Stimulated activated naive CD8-positive, alpha-beta T cell treated with anti-CD3 and anti-CD28 coated beads, Interleukin-15, amount 100 ng/mL, for 72 hours (primary cell): ENCODE measurements around the gene GZF1.
A peak's percentile ranks its signal among the peaks of the same experiment; 100 is the strongest.

Experiments
- ATAC-seq: fragments of 150-1000 bp; cut with Tn5 transposase; 2 replicates; pipeline ENCODE4 v1.10.0; 2021; ENCODE audit warnings: mild to moderate bottlenecking, moderate library complexity
- DNase-seq, 2 donors: peaks; one replicate each; pipeline ENCODE4 v3.0.0; 2021 to 2022
- H3K27ac Mint-ChIP-seq, 2 donors: one replicate each; pipeline ENCODE4 v1.8.0; 2022; ENCODE audit warnings: mild to moderate bottlenecking in 2 of 2, mixed read lengths in 2 of 2, moderate library complexity in 2 of 2
- H3K27me3 Mint-ChIP-seq: one replicate; pipeline ENCODE4 v1.8.0; 2022; ENCODE audit warnings: mixed read lengths
- H3K4me1 Mint-ChIP-seq: one replicate; pipeline ENCODE4 v1.8.0; 2022; ENCODE audit warnings: mild to moderate bottlenecking, mixed read lengths
- H3K4me3 Mint-ChIP-seq, 2 donors: one replicate each; pipeline ENCODE4 v1.8.0; 2022; ENCODE audit warnings: mild to moderate bottlenecking in 2 of 2, mixed read lengths in 2 of 2, moderate library complexity in 1 of 2
- H3K9me3 Mint-ChIP-seq, 2 donors: one replicate each; pipeline ENCODE4 v1.8.0; 2022; ENCODE audit warnings: mixed read lengths in 2 of 2

Gene GZF1

GRCh38 chr20:23403751-23404150 lies 41.8 kb downstream of the GZF1 start:
- H3K4me3 Mint-ChIP-seq: no peak overlapping the region
- no peaks in the 10 kb centered on the region for H3K9me3 Mint-ChIP-seq
- H3K4me1 Mint-ChIP-seq: peaks cover 55% of the 10 kb centered on the region
- no peak overlapping the region for H3K27ac Mint-ChIP-seq
- no peaks in the 10 kb centered on the region for H3K27me3 Mint-ChIP-seq
- ATAC-seq (no peak), DNase-seq (no peak)

- no peak overlapping the region for H3K27ac Mint-ChIP-seq
- peaks cover 53% of the 10 kb centered on the region for H3K4me1 Mint-ChIP-seq
- DNase-seq (no peak), ATAC-seq (no peak)
- no peak overlapping the region for H3K4me3 Mint-ChIP-seq
- H3K9me3 Mint-ChIP-seq: no peaks in the 10 kb centered on the region
- no peaks in the 10 kb centered on the region for H3K27me3 Mint-ChIP-seq
Measured at GRCh38 chr20:23404196-23404595, 42.2 kb downstream of the GZF1 start.

GRCh38 chr20:23406880-23407279 lies 44.9 kb downstream of the GZF1 start:
- DNase-seq: no peak
- no peaks in the 10 kb centered on the region for H3K9me3 Mint-ChIP-seq
- H3K27me3 Mint-ChIP-seq: no peaks in the 10 kb centered on the region
- peaks cover 55% of the 10 kb centered on the region for H3K4me1 Mint-ChIP-seq
- no peak overlapping the region for H3K4me3 Mint-ChIP-seq
- ATAC-seq: no peak
- no peak overlapping the region for H3K27ac Mint-ChIP-seq

- peaks cover 65% of the 10 kb centered on the region for H3K4me1 Mint-ChIP-seq
- H3K27me3 Mint-ChIP-seq: no peaks in the 10 kb centered on the region
- H3K9me3 Mint-ChIP-seq: no peaks in the 10 kb centered on the region
- ATAC-seq (peak; percentile 99), DNase-seq (peak; percentile 23 to 41)
- H3K4me3 Mint-ChIP-seq: peak overlapping the region; percentile 46 to 55
- H3K27ac Mint-ChIP-seq: peak overlapping the region in 1 of 2 donors; percentile 42
Measured at GRCh38 chr20:23407781-23408464, 45.9 kb downstream of the GZF1 start.

- DNase-seq (no peak), ATAC-seq (no peak)
- H3K27ac Mint-ChIP-seq: no peak overlapping the region
- no peak overlapping the region for H3K4me3 Mint-ChIP-seq
- peaks cover 75% of the 10 kb centered on the region for H3K4me1 Mint-ChIP-seq
- H3K27me3 Mint-ChIP-seq: no peaks in the 10 kb centered on the region
- H3K9me3 Mint-ChIP-seq: no peaks in the 10 kb centered on the region
Measured at GRCh38 chr20:23408957-23409356, 47.0 kb downstream of the GZF1 start.

- no peaks in the 10 kb centered on the region for H3K9me3 Mint-ChIP-seq
- H3K4me3 Mint-ChIP-seq: no peak overlapping the region
- DNase-seq (no peak), ATAC-seq (no peak)
- peak overlapping the region in 1 of 2 donors; percentile 92 for H3K27ac Mint-ChIP-seq
- H3K27me3 Mint-ChIP-seq: no peaks in the 10 kb centered on the region
- H3K4me1 Mint-ChIP-seq: peaks cover 75% of the 10 kb centered on the region
Measured at GRCh38 chr20:23409800-23410199, 47.8 kb downstream of the GZF1 start.

GRCh38 chr20:23410916-23411695 lies 49.1 kb downstream of the GZF1 start:
- ATAC-seq: no peak
- H3K27ac Mint-ChIP-seq: no peak overlapping the region

GRCh38 chr20:23412026-23412425 lies 50.0 kb downstream of the GZF1 start:
- DNase-seq: no peak

More at GRCh38 chr20:23410916-23411695, 49.1 kb downstream of the GZF1 start:
- Mint-ChIP-seq H3K9me3 (no peaks in the 10 kb centered on the region), H3K27me3 (no peaks in the 10 kb centered on the region), H3K4me1 (peaks cover 80% of the 10 kb centered on the region), H3K4me3 (no peak overlapping the region)
- no peak for DNase-seq

GRCh38 chr20:23413862-23414422 lies 52.0 kb downstream of the GZF1 start:
- Mint-ChIP-seq H3K27me3 (no peaks in the 10 kb centered on the region), H3K4me1 (peaks cover 76% of the 10 kb centered on the region), H3K4me3 (no peak overlapping the region), H3K27ac (no peak overlapping the region), H3K9me3 (no peaks in the 10 kb centered on the region)
- ATAC-seq (no peak), DNase-seq (no peak)

More at GRCh38 chr20:23412026-23412425, 50.0 kb downstream of the GZF1 start:
- ATAC-seq: no peak
- H3K27ac Mint-ChIP-seq: peak overlapping the region in 1 of 2 donors; percentile 65
- peaks cover 80% of the 10 kb centered on the region for H3K4me1 Mint-ChIP-seq
- H3K9me3 Mint-ChIP-seq: no peaks in the 10 kb centered on the region
- H3K27me3 Mint-ChIP-seq: no peaks in the 10 kb centered on the region
- H3K4me3 Mint-ChIP-seq: no peak overlapping the region

GRCh38 chr20:23414526-23415188 lies 52.7 kb downstream of the GZF1 start:
- Mint-ChIP-seq H3K27me3 (no peaks in the 10 kb centered on the region), H3K4me1 (peaks cover 77% of the 10 kb centered on the region), H3K9me3 (no peaks in the 10 kb centered on the region), H3K27ac (peak overlapping the region in 1 of 2 donors; percentile 34), H3K4me3 (no peak overlapping the region)
- ATAC-seq (no peak), DNase-seq (no peak)

- peak overlapping the region in 1 of 2 donors; percentile 37 for H3K27ac Mint-ChIP-seq
- H3K27me3 Mint-ChIP-seq: no peaks in the 10 kb centered on the region
- H3K4me1 Mint-ChIP-seq: peaks cover 72% of the 10 kb centered on the region
- no peak for ATAC-seq
- H3K9me3 Mint-ChIP-seq: no peaks in the 10 kb centered on the region
- H3K4me3 Mint-ChIP-seq: no peak overlapping the region
- no peak for DNase-seq
Measured at GRCh38 chr20:23415555-23415954, 53.6 kb downstream of the GZF1 start.

GRCh38 chr20:23415959-23416583 lies 54.1 kb downstream of the GZF1 start:
- no peaks in the 10 kb centered on the region for H3K27me3 Mint-ChIP-seq
- ATAC-seq (no peak), DNase-seq (peak in 1 of 2 donors; percentile 11)
- H3K27ac Mint-ChIP-seq: peak overlapping the region in 1 of 2 donors; percentile 37
- no peak overlapping the region for H3K4me3 Mint-ChIP-seq
- no peaks in the 10 kb centered on the region for H3K9me3 Mint-ChIP-seq
- peaks cover 67% of the 10 kb centered on the region for H3K4me1 Mint-ChIP-seq

- Mint-ChIP-seq H3K4me3 (no peak overlapping the region), H3K27ac (no peak overlapping the region), H3K9me3 (no peaks in the 10 kb centered on the region), H3K4me1 (peaks cover 59% of the 10 kb centered on the region), H3K27me3 (no peaks in the 10 kb centered on the region)
- ATAC-seq: no peak
- DNase-seq: no peak
Measured at GRCh38 chr20:23417861-23418260, 55.9 kb downstream of the GZF1 start.

- Mint-ChIP-seq H3K4me3 (peak overlapping the region; percentile 97 to 98), H3K9me3 (no peaks in the 10 kb centered on the region), H3K27me3 (no peaks in the 10 kb centered on the region), H3K4me1 (peaks cover 48% of the 10 kb centered on the region), H3K27ac (peak overlapping the region in 1 of 2 donors; percentile 19)
- DNase-seq (no peak), ATAC-seq (no peak)
Measured at GRCh38 chr20:23419657-23419994, 57.6 kb downstream of the GZF1 start.
